Upper lobe of right lung (tissue), 1 donor: ENCODE measurements around the gene CMBL. TPM values are rescaled to one million over a fixed set of nuclear protein-coding genes. Genes with fewer than 3 reads are reported as not detected.

Experiments used
- ATAC-seq: fragments of 200-7000 bp; cut with Tn5 transposase; one replicate; pipeline ENCODE4 v1.9.1; 2020; ENCODE audit warnings: mild to moderate bottlenecking, moderate library complexity
- DNase-seq: peaks from one replicate; pipeline ENCODE4 v3.0.0-alpha.2; 2020
- H3K27ac ChIP-seq: fragments of 200-600 bp; one replicate; pipeline ENCODE4 v1.8.0; 2022
- H3K27me3 ChIP-seq: fragments of 200-600 bp; one replicate; pipeline ENCODE4 v1.8.0; 2022; ENCODE audit warnings: mild to moderate bottlenecking
- H3K36me3 ChIP-seq: fragments of 200-600 bp; one replicate; pipeline ENCODE4 v1.8.0; 2022
- H3K4me1 ChIP-seq: fragments of 200-600 bp; one replicate; pipeline ENCODE4 v1.8.0; 2022
- H3K4me3 ChIP-seq: fragments of 200-600 bp; one replicate; pipeline ENCODE4 v1.8.0; 2022; ENCODE audit warnings: mild to moderate bottlenecking
- H3K9me3 ChIP-seq: fragments of 200-600 bp; one replicate; pipeline ENCODE4 v1.8.0; 2022
- CTCF ChIP-seq: fragments of 200-600 bp; IDR thresholded peaks from one replicate; pipeline ENCODE4 v1.8.0; 2022; ENCODE audit warnings: antibody characterized with exemption
- intact Hi-C: fragments of 100-400 bp; cut with DNase I; formaldehyde crosslinking; loops from one replicate; pipeline ENCODE4 v1.11.0; 2022
- total RNA-seq: library from RNA; stranded (reverse); fragmentation: NEBNext Ultra II Directional; extraction: Animal tissue kit (Norgen Biotek cat#: 25700); gene quantifications from one replicate; pipeline ENCODE4 v1.2.1, GENCODE V29; 2021
- donor health status: DM: no; HTN: yes; CAD: no; lungs with severe emphysema.

The CMBL gene
- total RNA-seq, 1 donor from 2014 or later = 21.8 TPM

- H3K4me3 ChIP-seq = no peak overlapping the region
- intact Hi-C loops = no loop called here
- H3K36me3 ChIP-seq = no peaks in the 10 kb centered on the region
- H3K27ac ChIP-seq = no peak overlapping the region
- ATAC-seq = peak; percentile 96
- H3K9me3 ChIP-seq = no peaks in the 10 kb centered on the region
- H3K27me3 ChIP-seq = no peaks in the 10 kb centered on the region
- peaks cover 7% of the 10 kb centered on the region for H3K4me1 ChIP-seq
- TF ChIP-seq CTCF = no peak
- DNase-seq = peak; percentile 93
Observed at GRCh38 chr5:10301842-10302610, 5.7 kb downstream of the CMBL start.

GRCh38 chr5:10301266-10301665, 6.4 kb downstream of the CMBL start:
- peak overlapping the region; percentile 17 for H3K27ac ChIP-seq
- no peak for TF ChIP-seq CTCF
- DNase-seq (no peak), ATAC-seq (no peak)
- H3K9me3 ChIP-seq = no peaks in the 10 kb centered on the region
- no peak overlapping the region for H3K4me3 ChIP-seq
- H3K36me3 ChIP-seq = no peaks in the 10 kb centered on the region
- intact Hi-C loops = no loop called here
- no peaks in the 10 kb centered on the region for H3K27me3 ChIP-seq
- H3K4me1 ChIP-seq = peaks cover 6% of the 10 kb centered on the region

GRCh38 chr5:10300246-10300645, 7.5 kb downstream of the CMBL start:
- ATAC-seq = no peak
- Histone ChIP-seq H3K9me3 (no peaks in the 10 kb centered on the region), H3K4me3 (no peak overlapping the region), H3K4me1 (peaks cover 6% of the 10 kb centered on the region), H3K36me3 (no peaks in the 10 kb centered on the region), H3K27me3 (no peaks in the 10 kb centered on the region), H3K27ac (no peak overlapping the region)
- intact Hi-C loops = no loop called here
- no peak for TF ChIP-seq CTCF
- DNase-seq = no peak

- no peak for TF ChIP-seq CTCF
- intact Hi-C loops = no loop called here
- Histone ChIP-seq H3K36me3 (no peaks in the 10 kb centered on the region), H3K27me3 (no peaks in the 10 kb centered on the region), H3K4me1 (peaks cover 6% of the 10 kb centered on the region), H3K9me3 (no peaks in the 10 kb centered on the region), H3K4me3 (no peak overlapping the region), H3K27ac (no peak overlapping the region)
- no peak for DNase-seq
- ATAC-seq = no peak
Observed at GRCh38 chr5:10297646-10298204, 10.0 kb downstream of the CMBL start.

GRCh38 chr5:10295619-10296326, 11.9 kb downstream of the CMBL start:
- no peak for DNase-seq
- no peak for ATAC-seq
- Histone ChIP-seq H3K9me3 (no peaks in the 10 kb centered on the region), H3K27me3 (no peaks in the 10 kb centered on the region), H3K4me1 (no peaks in the 10 kb centered on the region), H3K4me3 (no peak overlapping the region), H3K36me3 (no peaks in the 10 kb centered on the region), H3K27ac (no peak overlapping the region)
- intact Hi-C loops = no loop called here
- no peak for TF ChIP-seq CTCF
